BJ (cell line): ENCODE data around the gene INKA2. TPM values are rescaled to one million over a fixed set of nuclear protein-coding genes. Genes with fewer than 3 reads are reported as not detected.

ENCODE experiments used
- CTCF ChIA-PET: fragments of 350-600 bp; formaldehyde crosslinking; extraction: SDS; loops from one replicate; lab custom pipeline; 2021; ENCODE audit warnings: antibody characterized with exemption, inconsistent platforms; lab: Yijun Ruan, JAX
- POLR2A ChIA-PET: fragments of 300-600 bp; sonication (Branson Sonifier 250); formaldehyde crosslinking; extraction: SDS; loops from one replicate; lab custom pipeline; 2021; ENCODE audit warnings: antibody characterized with exemption; lab: Charles Lee
- DNase-seq: peaks from one replicate; pipeline ENCODE4 v3.0.0-alpha.2; 2011; ENCODE audit warnings: low read depth
- H3K27me3 ChIP-seq: 2 replicates; pipeline ENCODE4 v1.6.0; 2011; ENCODE audit warnings: low read length; ENCODE audit not compliant: control insufficient read depth, insufficient read depth
- H3K36me3 ChIP-seq: 2 replicates; pipeline ENCODE4 v1.5.1; 2011; ENCODE audit warnings: low read length; ENCODE audit not compliant: control insufficient read depth, insufficient read depth
- H3K4me3 ChIP-seq: 2 replicates; pipeline ENCODE4 v1.5.1; 2011; ENCODE audit warnings: low read depth, mild to moderate bottlenecking, control low read depth, low read length
- polyA plus RNA-seq: library from polyadenylated mRNA; depleted of rRNA; stranded (reverse); fragments of >200 nt; gene quantifications from 2 replicates; pipeline ENCODE4 v1.2.3, GENCODE V29; 2011
- TF ChIP-seq, protein P1 (sequence below): IDR thresholded peaks from 2 replicates; pipeline ENCODE4 v1.5.1; 2011; ENCODE audit warnings: low read depth, mild to moderate bottlenecking, control low read depth, inconsistent platforms, low read length, moderate library complexity; ENCODE audit not compliant: insufficient read depth

The INKA2 gene
- polyA plus RNA-seq, 1 experiment = 2.3 TPM

DNA sequence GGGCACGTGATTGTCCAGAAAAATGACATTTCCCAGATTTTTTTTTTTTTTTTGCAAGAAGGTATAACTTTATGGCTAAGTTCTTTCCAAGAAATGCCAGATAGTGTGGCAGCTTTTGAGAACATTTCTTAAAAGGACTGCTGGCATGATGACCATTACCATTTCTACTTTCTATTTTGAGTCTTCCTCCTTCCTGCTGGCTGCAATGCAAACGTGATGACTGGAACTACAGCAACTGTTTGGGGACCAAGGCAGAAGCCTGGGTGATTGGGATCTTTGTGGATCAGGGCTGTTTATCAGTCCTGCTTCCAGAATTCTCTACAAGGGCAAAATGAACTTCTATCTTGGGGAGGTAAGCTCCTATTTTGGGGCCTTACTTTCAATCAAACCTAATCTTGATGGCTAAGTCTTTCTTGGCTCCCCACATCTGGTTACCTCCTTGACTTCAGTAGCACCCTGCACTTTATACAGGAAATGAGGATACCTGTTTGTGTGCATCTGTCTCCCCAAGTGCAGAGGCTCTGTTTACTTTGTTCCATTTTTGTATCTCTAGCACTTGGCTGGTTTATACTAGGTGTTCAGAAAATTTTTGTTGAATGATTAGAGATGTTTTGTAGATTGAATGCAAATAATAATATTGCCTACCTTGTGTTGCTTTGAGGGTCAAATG is 12.8 kb upstream of the INKA2 start:
- POLR2A ChIA-PET = no interaction called here
- TF ChIP-seq, protein P1, sequence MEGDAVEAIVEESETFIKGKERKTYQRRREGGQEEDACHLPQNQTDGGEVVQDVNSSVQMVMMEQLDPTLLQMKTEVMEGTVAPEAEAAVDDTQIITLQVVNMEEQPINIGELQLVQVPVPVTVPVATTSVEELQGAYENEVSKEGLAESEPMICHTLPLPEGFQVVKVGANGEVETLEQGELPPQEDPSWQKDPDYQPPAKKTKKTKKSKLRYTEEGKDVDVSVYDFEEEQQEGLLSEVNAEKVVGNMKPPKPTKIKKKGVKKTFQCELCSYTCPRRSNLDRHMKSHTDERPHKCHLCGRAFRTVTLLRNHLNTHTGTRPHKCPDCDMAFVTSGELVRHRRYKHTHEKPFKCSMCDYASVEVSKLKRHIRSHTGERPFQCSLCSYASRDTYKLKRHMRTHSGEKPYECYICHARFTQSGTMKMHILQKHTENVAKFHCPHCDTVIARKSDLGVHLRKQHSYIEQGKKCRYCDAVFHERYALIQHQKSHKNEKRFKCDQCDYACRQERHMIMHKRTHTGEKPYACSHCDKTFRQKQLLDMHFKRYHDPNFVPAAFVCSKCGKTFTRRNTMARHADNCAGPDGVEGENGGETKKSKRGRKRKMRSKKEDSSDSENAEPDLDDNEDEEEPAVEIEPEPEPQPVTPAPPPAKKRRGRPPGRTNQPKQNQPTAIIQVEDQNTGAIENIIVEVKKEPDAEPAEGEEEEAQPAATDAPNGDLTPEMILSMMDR = no peak

DNA sequence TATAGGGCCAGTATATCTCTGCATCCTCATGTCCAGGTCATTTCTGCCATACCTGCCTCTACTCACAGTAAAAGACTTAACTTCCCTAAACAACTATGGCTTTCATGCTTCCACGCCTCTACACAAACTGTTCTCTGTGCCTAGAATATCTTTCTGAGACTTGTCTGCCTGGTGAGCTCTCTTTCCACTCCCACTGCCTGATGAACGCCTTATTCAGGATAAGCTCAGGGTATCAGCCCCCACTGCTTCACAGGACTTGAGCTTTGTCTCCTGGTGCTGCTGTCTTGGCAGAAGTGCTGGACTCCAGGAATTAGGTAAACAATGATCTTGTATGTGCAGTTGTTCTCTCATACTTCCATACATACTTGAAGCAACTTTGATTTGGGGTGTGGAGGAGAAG is 11.7 kb upstream of the INKA2 start:
- CTCF ChIA-PET = interaction anchor here (1.0 to 4.6 kb wide), 7 partner anchors 16 to 586 kb away, joined by 3 to 18 read pairs (median 4); no protein-coding TSS in a partner anchor
- POLR2A ChIA-PET = no interaction called here
- DNase-seq = no peak
- no peaks in the 10 kb centered on the region for H3K36me3 ChIP-seq
- TF ChIP-seq, protein P1 = no peak
- no peak overlapping the region for H3K4me3 ChIP-seq
- no peaks in the 10 kb centered on the region for H3K27me3 ChIP-seq

More for the DNA sequence above, 12.8 kb upstream of the INKA2 start:
- H3K36me3 ChIP-seq = no peaks in the 10 kb centered on the region
- CTCF ChIA-PET = interaction anchor here (1.0 to 4.6 kb wide), 5 partner anchors 15 to 270 kb away, joined by 4 to 18 read pairs (median 8); no protein-coding TSS in a partner anchor
- no peaks in the 10 kb centered on the region for H3K27me3 ChIP-seq
- DNase-seq = no peak
- no peak overlapping the region for H3K4me3 ChIP-seq

- H3K4me3 ChIP-seq = no peak overlapping the region
- TF ChIP-seq, protein P1 = no peak
- H3K36me3 ChIP-seq = no peaks in the 10 kb centered on the region
- no peaks in the 10 kb centered on the region for H3K27me3 ChIP-seq
- POLR2A ChIA-PET = no interaction called here
- CTCF ChIA-PET = interaction anchor here (0.7 to 4.6 kb wide), 7 partner anchors 9 to 268 kb away, joined by 3 to 18 read pairs (median 3); no protein-coding TSS in a partner anchor
- no peak for DNase-seq
Measured at GRCh38 chr1:111749628-111750027, 10.4 kb upstream of the INKA2 start.

DNA sequence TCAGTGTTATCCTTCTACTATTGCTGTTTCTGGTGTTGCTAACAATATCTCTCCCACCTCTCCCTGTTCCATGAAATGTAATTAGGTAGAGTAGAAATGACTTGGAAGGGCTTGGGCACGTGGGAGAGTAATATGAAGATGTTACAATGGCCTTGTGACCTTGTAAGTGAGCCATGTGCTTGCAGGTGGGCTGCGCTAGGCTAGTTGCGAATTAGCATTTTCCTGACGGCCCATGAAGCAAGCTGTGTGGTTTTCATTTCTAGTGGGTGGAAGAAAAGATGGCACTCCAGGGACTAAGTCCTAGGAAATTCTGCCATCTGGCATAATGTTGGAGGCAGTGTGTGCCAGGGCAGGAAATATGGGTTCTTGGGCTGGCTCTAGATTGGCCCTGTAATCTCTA is 8.8 kb upstream of the INKA2 start:
- DNase-seq = no peak
- CTCF ChIA-PET = interaction anchor here (0.8 to 3.7 kb wide), 15 partner anchors 8 to 271 kb away, joined by 3 to 38 read pairs (median 4); partner anchors contain the start of genes DDX20 and INKA2
- TF ChIP-seq, protein P1 = no peak
- Histone ChIP-seq H3K4me3 (no peak overlapping the region), H3K36me3 (no peaks in the 10 kb centered on the region), H3K27me3 (no peaks in the 10 kb centered on the region)
- POLR2A ChIA-PET = no interaction called here

DNA sequence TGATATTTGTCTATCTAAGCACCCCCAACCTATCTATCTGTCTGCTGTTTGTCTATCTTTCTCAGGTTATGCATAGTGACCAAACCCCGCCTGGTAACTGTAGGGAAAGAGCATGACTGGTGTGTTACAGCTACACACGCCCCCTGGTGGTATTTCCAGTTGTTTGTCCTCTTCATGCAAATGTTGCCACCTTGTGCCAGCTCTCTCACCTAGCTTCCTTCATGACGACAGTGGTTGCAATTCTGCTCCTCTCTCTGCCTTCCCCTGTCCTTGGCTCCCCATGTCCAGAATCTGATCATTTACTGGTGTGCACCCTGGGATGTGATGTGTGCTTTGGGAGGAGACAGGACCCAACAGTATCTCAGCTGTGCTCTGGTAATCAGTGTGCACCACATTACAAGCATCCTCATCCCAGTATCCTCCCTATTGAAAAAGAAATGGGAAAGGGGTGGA is 8.1 kb upstream of the INKA2 start:
- ChIA-PET CTCF (interaction anchor here (0.8 to 3.7 kb wide), 22 partner anchors 8 to 270 kb away, joined by 3 to 38 read pairs (median 4); partner anchors contain the start of genes DDX20 and INKA2), POLR2A (interaction anchor here (0.6 kb wide), 1 partner anchor 273 kb away, joined by 5 read pairs; no protein-coding TSS in a partner anchor)
- no peak for DNase-seq
- TF ChIP-seq, protein P1 = peak; percentile 61
- no peaks in the 10 kb centered on the region for H3K36me3 ChIP-seq
- no peaks in the 10 kb centered on the region for H3K27me3 ChIP-seq
- H3K4me3 ChIP-seq = no peak overlapping the region
